Measurements from ENCODE around the gene HOXD1.

HOXD1 gene

DNA sequence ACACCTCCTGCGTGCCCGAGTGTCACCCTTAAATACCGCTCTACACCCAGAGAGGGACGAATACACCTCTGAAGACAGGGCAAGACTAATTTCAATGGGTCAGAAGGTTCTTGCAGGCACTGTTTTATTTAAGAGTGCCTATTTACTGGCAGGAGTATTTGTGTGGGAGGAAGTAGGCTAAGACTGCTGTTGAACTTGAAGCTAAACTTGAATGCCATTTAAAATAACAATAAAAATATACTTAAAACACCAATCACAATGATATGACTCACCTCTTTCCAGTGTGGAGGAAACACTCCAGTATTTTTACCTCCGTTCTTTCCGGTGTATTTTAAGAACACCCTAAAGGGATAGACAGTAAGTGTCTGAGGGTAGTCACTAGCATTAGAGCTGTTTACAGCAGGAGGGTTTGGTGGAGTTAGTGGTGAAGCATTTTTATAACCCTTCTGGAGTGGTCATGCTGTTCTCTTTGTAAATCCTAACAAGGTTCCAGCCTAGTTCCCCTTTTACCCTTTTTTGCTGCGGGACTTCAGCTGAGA is 9.6 kb upstream of the HOXD1 start:
- no peak for FAIRE-seq
- no peak for DNase-seq (ENCODE audit: insufficient read length, low spot score)

DNA sequence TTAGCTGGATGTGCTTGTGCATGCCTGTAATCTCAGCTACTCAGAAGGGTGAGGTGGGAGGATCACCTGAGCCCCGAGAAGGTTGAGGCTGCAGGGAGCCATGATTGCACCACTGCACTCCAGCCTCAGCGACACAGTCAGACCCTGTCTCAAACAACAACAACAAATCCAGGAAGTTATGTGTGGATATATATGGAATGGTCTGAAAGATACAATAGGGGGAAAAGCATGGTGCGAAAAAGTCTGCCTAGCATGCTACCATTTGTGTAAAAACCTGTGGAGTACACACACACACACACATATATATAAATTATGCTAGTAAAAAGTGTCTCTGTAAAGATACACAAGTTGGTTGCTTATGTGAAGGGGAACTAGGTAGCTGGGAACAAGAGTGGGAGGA is 6.9 kb upstream of the HOXD1 start:
- FAIRE-seq = no peak
- no peak for DNase-seq (ENCODE audit: insufficient read length, low spot score)

DNA sequence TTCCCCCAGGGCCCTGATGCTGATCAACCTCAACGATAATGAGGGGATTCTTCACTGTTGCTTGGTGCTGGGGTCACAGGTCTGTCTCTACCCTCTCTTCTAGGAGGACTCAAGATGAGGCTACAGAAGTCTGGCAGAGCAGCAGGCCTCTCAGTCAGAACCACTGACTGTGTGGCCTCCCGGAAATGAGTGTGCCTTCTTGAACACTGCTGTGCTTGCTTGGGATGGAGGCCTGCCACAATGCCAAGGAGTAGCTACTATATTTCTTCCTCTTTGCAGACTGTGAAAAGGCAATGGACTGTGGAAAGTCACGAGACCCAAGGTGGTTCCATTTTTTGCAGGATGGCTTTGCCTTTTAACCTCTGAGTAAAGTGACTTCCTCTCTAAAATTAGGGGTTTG is 5.8 kb upstream of the HOXD1 start:
- FAIRE-seq (no peak), DNase-seq (ENCODE audit: insufficient read length, low spot score) (no peak)

DNA sequence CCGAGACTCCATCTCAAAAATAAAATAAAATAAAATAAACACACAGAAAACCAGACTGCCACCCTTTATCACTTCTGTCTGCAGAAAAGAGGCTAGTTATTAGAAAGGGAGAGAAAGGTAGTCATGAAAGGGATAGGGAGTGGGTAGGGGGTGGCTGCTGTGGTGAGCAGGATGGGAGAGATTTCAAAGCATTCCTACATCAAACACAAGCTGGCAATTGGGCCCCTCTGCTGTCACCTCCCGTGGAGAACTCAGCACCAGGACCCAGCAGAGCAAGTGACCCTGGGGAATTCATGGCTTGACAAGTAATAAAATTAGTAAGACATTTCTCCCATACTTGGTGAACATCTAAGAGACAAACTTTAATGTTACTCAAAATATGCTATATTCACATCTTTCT is 3.7 kb upstream of the HOXD1 start:
- DNase-seq (ENCODE audit: insufficient read length, low spot score) = no peak

DNA sequence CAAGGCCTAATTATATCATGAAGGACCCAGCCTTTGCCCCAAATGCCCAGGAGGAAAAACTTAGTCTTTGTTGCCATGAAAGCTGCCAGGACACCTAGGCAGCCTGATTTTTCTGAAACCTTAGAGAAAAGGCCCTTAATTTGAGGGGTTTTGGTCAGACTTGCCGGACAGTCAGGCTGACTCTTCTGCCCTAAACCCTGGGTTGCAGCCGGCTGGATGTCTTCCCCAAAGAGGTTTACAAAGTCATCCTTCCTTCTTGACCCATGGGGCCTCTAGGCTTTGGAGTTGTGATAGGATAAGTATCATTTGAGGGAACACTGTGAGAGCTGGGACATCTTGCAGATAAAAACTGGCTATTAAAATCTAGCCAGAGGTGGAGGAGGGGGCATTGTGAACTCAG is 2.4 kb upstream of the HOXD1 start:
- DNase-seq (ENCODE audit: insufficient read length, low spot score) (no peak), FAIRE-seq (no peak)

More for the DNA sequence above, 3.7 kb upstream of the HOXD1 start:
- no peak for FAIRE-seq

DNA sequence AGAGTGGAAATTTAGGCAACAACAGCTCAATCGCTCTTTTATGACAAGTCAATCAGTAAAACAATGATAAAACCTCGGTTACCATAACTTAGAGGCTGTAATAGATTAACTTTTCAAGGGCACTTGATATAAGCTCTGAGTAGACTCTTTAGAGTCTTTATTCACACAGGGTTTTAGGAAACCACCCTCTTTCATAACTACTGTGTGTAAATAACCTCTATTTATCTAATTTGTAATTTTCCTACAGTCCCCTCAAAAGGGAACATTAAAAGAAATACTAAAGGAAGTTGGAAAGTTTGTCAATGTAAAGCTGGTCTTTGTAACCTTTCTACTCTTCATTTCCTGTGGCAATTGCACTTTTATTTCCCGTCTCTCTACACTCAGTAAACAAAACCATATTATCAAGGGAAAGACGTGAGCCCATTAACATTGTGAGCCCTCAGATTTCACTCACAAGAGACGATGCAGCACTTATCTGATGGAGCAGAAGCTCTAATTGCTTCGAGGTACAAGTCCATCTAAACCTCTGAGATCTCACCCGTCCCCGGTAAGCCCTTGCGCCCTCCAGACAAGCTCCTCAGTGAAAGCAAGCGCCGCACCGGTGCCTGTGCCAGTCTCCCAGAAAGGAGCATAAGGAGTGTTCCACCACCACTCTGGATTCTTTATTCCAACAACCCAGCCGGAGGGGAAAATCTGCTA is 1.1 kb upstream of the HOXD1 start:
- DNase-seq (ENCODE audit: insufficient read length, low spot score) (no peak), FAIRE-seq (no peak)

DNA sequence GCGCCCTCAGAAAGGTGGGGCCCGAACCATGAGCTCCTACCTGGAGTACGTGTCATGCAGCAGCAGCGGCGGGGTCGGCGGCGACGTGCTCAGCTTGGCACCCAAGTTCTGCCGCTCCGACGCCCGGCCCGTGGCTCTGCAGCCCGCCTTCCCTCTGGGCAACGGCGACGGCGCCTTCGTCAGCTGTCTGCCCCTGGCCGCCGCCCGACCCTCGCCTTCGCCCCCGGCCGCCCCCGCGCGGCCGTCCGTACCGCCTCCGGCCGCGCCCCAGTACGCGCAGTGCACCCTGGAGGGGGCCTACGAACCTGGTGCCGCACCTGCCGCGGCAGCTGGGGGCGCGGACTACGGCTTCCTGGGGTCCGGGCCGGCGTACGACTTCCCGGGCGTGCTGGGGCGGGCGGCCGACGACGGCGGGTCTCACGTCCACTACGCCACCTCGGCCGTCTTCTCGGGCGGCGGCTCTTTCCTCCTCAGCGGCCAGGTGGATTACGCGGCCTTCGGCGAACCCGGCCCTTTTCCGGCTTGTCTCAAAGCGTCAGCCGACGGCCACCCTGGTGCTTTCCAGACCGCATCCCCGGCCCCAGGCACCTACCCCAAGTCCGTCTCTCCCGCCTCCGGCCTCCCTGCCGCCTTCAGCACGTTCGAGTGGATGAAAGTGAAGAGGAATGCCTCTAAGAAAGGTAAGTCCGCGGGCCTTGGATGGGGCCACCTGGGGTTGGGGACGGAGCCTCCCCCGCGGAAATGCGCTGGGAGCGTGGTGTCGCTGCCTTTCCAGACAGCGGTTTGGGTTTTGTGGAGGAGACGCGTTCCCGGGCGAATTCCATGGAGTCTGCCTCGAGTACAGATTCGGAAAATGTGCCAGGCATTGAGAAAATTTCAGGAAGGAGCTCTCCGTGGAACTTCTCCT is 559 bp downstream of the HOXD1 start:
- FAIRE-seq (no peak), DNase-seq (ENCODE audit: insufficient read length, low spot score) (no peak)

DNA sequence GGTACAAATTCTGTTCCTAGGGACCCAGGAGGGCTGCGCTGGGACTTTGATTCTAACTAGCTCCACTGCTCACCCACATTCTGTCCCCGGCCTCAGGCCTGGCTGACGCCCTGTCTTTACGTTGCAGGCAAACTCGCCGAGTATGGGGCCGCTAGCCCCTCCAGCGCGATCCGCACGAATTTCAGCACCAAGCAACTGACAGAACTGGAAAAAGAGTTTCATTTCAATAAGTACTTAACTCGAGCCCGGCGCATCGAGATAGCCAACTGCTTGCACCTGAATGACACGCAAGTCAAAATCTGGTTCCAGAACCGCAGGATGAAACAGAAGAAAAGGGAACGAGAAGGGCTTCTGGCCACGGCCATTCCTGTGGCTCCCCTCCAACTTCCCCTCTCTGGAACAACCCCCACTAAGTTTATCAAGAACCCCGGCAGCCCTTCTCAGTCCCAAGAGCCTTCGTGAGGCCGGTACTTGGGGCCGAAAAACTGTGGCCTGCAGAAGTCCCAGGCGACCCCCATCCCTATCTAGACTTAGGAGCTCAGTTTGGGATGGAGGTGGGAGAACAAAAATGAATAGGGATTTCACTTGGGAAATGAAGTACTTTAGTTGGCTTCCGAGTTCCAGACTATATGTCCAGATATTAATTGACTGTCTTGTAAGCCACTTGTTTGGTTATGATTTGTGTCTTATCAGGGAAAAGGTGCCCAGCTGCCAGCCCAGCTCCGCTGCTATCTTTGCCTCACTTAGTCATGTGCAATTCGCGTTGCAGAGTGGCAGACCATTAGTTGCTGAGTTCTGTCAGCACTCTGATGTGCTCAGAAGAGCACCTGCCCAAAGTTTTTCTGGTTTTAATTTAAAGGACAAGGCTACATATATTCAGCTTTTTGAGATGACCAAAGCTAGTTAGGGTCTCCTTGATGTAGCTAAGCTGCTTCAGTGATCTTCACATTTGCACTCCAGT is 1.5 kb downstream of the HOXD1 start:
- DNase-seq (ENCODE audit: insufficient read length, low spot score) (no peak), FAIRE-seq (no peak)

DNA sequence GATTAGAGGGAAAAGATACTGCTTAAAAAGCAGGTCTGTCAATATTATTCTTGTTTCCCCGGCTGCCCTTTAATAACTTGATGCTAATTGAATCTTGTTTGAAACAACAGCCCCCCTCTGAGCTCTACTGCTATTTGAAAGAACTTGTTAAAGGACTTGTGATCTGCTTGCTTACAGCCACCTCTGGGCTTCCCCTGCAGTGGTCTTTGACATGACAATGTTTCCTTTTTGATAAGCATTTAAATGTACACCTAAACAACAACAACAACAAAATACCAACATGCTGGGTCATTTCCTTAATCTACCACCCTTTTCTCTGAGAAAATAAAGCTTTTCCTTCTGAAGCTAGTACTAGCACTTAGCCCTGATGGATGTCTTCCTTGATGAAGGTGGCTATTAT is 3.9 kb downstream of the HOXD1 start:
- no peak for DNase-seq (ENCODE audit: insufficient read length, low spot score)
- no peak for FAIRE-seq

DNA sequence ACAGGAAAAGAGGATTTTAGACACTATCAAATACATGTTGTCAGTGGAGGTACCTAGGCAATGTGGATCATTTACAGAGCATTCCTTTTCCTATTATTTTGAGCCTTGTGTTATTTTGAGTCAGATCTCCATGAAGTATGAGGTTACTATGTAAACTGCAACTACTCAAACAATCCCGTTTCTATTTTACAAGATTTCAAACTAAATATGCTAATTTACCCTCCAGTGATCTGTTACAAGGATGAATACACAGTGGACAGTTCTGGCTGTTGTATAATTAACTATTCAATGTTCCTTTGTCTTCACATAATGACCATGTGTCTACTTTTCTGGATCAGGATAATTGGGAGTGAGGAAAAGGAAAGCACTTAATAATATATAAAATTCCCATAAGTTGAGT is 4.6 kb downstream of the HOXD1 start:
- DNase-seq (ENCODE audit: insufficient read length, low spot score) (no peak), FAIRE-seq (no peak)

DNA sequence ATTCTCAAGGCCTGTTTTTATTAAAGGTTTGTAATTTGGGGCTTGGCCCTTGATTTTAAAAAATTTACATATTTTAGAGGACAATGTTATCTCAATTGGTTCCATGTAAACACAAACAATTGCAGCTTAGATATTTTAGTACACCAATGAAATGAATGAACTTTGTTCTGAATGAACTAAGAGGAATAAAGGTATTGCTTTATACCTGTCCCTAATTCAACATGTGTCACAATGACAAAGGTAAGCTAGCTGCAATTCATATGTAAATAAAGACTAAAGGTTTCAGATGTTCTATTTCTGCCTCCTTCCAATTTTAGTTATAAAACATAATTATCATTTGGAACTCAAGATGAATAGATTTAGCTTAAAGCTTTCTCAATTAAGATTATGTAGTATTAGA is 11.4 kb downstream of the HOXD1 start:
- DNase-seq (ENCODE audit: insufficient read length, low spot score) (no peak), FAIRE-seq (no peak)

DNA sequence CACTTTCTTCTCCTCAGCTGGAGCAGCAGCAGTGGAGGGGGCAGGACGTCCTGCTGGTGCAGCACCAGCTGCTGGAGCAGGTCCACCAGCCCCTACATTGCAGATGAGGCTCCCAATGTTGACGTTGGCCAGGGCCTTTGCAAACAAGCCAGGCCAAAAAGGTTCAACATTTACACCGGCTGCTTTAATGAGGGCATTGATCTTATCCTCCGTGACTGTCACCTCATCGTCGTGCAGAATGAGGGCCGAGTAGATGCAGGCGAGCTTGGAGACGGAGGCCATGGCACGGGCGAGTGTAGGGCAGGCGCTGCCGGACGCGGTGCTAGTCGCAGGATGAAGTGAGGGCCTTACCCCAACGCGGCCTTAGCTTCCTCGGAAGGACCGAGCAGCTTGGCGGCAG is 12.5 kb downstream of the HOXD1 start:
- DNase-seq (ENCODE audit: insufficient read length, low spot score) = no peak

DNA sequence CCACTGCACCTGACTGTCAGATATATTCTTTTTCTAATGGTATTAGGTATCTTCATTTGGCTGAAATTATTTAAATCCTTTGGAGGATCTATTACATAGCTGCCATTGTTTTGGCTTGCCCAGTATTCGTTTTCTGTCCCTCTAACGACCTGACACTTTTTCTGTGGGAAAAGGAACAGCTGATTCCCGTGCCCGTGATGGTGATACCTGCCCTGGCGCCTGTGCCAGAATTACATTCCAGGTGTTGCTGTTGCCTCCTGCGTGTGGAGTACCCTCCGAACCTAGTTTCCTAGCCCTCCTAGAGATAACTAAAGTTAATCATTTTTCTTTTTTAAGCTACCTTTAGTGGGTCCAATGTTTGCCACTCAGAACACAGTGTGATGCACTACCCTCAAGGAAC is 14.0 kb downstream of the HOXD1 start:
- DNase-seq (ENCODE audit: insufficient read length, low spot score) = no peak
- no peak for FAIRE-seq

More for the DNA sequence above, 12.5 kb downstream of the HOXD1 start:
- FAIRE-seq = no peak

DNA sequence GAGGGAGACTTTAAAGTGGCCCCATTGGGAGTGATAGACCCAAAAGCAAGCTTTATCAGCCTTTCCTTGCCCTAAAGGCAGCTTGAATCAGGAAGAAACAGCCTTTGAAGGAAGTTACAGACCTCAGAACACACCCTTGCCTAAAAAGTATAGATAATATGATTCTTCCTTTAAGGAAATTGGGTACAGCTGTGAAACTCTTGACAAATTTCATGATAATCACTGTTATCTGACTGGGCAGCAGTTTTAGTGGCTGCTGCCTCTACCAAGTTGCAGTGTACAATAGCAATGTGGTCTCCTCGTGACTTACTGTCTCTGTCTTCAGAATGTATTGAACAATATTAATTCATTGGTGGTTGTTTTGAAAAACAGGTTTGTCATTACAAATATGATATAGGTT is 16.7 kb downstream of the HOXD1 start:
- FAIRE-seq (no peak), DNase-seq (ENCODE audit: insufficient read length, low spot score) (no peak)

DNA sequence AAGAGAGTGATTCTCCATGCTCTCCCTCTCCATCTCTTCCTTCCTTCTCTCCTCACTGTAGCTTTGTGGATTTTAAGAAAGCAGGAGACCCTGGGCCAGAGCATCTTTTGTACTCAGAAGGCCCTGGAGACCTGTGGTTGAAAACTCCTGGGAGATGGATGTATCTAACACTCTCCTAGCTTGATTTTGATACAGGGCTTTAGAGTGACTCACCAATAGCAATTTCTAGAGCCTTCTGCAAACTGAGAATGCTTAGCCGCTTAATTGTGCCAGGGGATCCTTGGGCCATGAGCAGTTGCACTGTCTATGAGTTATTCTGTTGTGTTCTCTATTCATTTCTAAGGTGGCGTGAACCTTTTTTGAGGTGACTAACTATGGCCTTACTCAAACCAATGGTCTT is 17.7 kb downstream of the HOXD1 start:
- FAIRE-seq (no peak), DNase-seq (ENCODE audit: insufficient read length, low spot score) (no peak)

DNA sequence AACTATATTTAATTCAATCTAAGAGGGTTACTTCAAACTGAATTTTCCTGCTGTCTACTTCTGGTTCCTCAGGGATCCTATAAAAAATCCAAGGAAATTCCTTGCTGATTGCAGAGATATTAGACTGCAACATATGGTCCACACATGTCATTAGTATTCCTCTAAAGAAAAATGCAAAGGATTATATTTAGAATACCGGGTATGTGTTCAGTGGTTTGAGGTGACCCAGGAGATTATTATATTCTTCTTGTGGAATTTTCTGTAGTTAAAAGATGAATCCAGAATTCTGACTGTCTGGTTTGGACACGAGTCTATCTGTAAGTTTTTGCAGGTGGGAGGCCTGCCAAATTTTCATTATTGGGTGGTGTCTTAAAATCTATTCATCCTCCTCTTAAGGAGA is 18.2 kb downstream of the HOXD1 start:
- no peak for FAIRE-seq
- DNase-seq (ENCODE audit: insufficient read length, low spot score) = no peak

DNA sequence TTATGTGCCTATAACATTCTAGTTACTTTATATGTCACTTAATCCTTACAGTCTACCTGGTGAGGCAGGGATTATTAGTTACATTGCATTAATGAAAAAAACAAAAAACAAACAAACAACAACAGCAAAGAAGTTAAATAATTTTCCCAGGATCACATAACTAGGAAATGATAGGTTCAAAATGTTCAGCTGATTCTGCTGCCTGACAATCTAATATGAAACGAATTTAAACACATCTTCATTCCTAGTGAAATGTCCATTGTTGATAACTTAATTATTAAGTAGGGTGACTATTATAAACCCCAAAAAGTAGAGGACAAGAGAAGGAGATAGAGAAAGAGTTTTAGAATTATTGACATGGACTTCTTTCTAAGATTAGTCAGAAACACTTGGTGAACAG is 22.6 kb downstream of the HOXD1 start:
- DNase-seq (ENCODE audit: insufficient read length, low spot score) (no peak), FAIRE-seq (no peak)

DNA sequence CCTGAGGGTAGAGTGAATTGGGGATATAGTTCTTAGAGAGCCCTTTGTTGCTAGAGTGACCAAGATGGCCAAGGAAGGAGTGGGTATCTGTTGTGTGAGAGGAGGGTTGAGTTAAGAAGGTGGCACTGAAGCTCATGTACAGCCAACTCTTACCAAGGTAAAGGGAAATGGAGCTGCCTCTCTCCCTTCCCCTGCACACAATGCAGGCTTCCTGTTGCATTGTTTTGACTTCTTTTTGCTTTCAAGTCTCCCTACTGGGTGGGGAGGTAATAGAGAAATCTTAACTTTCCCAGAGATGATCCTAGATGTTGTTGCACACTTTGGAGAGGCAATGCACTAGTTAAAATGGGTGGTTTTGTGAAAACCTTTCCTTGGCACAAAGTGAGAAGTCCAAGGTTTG is 23.8 kb downstream of the HOXD1 start:
- FAIRE-seq = no peak
- DNase-seq (ENCODE audit: insufficient read length, low spot score) = no peak

DNA sequence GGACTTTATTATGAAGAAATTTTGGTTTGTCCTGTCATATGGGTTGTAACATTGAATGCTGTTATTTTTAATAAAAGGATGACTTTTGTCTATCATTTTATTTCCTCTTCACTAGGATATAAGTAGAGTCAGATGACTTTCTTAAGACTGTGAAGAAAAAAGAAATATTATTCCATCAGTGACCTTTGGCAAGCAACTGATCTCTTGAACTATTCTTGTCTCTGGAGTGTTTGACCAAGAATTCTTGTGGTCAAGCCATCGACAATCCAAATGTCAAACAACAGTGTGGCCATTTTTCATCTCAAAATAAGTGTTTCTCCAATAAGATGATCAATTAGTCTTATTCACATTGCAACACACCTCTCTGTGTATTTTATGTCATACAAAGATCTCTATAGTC is 24.9 kb downstream of the HOXD1 start:
- DNase-seq (ENCODE audit: insufficient read length, low spot score) = no peak
- FAIRE-seq = no peak

DNA sequence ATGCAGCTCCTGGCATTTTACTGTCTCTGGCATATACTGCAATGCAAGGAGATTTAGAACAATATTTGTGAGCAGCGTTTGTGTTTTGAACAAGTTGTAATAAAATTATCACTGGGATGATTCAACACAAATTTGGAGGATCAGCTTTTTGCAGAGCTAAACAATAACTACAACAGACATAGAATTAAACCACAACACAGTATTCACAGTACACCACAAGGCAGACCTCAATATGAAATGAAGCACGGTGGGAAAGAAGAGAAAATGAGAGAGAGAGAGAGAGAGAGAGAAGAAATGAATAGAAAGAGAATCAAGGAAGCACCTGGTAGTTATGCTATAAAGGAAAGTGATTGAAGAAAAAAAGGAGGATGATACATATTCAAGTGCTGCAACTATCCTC is 39.4 kb downstream of the HOXD1 start:
- DNase-seq (ENCODE audit: insufficient read length, low spot score) = no peak
- no peak for FAIRE-seq

DNA sequence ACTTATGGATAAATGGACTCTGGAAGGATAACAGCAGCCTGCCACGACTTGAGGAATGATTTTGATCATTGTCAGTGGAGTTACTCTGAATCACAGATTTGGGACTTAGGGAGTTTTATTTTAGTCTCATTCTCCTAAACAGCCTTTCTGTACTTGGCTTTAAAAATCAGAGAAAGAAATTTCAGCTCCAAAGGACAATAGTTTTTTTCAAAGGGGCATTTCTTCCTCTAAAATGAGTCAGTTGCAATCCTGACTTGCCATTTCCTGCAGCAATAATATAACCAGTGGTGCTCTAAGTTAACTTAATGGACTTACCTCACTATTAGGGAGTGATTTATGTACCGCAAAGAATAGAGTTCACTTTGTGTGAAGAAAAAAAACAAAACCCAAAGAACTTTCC is 45.7 kb downstream of the HOXD1 start:
- FAIRE-seq (no peak), DNase-seq (ENCODE audit: insufficient read length, low spot score) (no peak)

Measured in GM19239 (cell line).